Erythroblast (primary cell): Measurements from ENCODE around the gene NOL9.

Experiments
- GATA1 ChIP-seq: IDR thresholded peaks from 2 replicates; pipeline ENCODE4 v1.6.1; 2011; ENCODE audit warnings: low read depth, mild to moderate bottlenecking, control low read depth, low read length, moderate library complexity
- POLR2A ChIP-seq: IDR thresholded peaks from 2 replicates; pipeline ENCODE4 v1.6.1; 2011; ENCODE audit warnings: mild to moderate bottlenecking, low read length

DNA sequence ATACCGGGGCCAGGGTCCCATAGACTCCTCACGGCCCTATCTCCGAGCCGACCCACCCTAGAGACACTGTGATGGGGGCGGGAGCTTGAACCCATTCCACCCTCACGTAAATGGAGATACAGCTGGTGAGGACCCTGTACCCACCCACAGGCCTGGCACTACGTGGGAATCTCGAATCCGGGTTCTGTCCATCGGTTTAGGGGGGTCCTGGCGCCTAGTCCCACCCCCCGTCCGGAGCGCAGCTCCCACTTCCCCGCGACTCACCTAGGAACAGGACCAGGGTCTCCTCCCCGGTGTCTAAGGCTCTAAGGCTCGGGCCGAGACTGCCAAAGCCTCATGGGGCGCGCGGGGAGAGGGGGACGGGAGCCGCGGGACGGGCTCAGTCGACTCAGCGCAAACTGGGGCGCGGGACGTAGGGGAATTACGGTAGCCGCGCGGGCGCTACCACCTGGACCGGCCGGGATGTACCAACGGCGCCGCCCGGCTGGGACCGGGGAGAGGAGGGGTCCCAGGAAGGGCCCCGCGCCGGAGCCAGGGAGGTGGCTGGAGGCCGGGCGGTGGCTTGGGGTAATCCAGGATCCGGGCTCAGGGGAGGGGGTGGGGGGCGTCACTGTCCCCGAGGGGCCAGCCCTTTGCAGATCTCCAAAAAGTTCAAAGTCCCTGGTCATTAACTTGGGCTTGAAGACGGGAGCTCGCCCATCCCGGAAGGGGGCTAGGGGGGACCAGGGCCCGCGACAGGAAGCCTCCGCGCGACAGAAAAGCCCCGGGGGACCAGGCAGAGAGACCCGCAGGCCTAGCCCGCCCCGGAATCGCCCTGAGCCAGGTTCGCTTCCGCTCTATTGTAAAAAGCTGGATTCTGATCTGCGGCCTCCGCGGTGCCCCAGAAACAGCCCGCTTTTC lies 63.9 kb downstream of the NOL9 start:
- TF ChIP-seq POLR2A (no peak), GATA1 (no peak)
